Uterus (tissue), 4 donors: ENCODE results near the gene GRK5. TPM values are rescaled to one million over a fixed set of nuclear protein-coding genes. Genes with fewer than 3 reads are reported as not detected.
A peak's percentile ranks its signal among the peaks of the same experiment; 100 is the strongest.

Source experiments
- DNase-seq, 2 donors: peaks; one replicate each; pipeline ENCODE4 v3.0.0-alpha.2; 2019 to 2020
- H3K27ac ChIP-seq, 2 donors: fragments of 200-600 bp; sonication (generic); 1 replicate in 1 of 2; 2 replicates in 1 of 2; pipeline ENCODE4 v1.5.1; 2016 to 2018
- H3K27me3 ChIP-seq, 2 donors: fragments of 200-600 bp; sonication (generic); one replicate each; pipeline ENCODE4 v1.5.1; 2018 to 2019; ENCODE audit warnings: control low read depth in 1 of 2
- H3K36me3 ChIP-seq, 2 donors: fragments of 200-600 bp; sonication (generic); one replicate each; pipeline ENCODE4 v1.5.1; 2019; ENCODE audit warnings: control low read depth in 1 of 2
- H3K4me1 ChIP-seq, 2 donors: fragments of 200-600 bp; sonication (generic); one replicate each; pipeline ENCODE4 v1.5.1; 2018 to 2019; ENCODE audit warnings: control low read depth in 1 of 2
- H3K4me3 ChIP-seq, 2 donors: fragments of 200-600 bp; sonication (generic); 1 replicate in 1 of 2; 2 replicates in 1 of 2; pipeline ENCODE4 v1.5.1; 2018 to 2019; ENCODE audit warnings: mild to moderate bottlenecking in 1 of 2
- H3K9me3 ChIP-seq, 2 donors: fragments of 200-600 bp; sonication (generic); one replicate each; pipeline ENCODE4 v1.5.1; 2019; ENCODE audit warnings: control low read depth in 1 of 2
- CTCF ChIP-seq, 4 experiments: fragments of 200-600 bp in 2 of 4; fragments of 450-650 bp in 2 of 4; sonication (generic) in 2 of 4; IDR thresholded peaks; one replicate each; pipeline ENCODE4 v1.5.1; 2016 to 2019; ENCODE audit warnings: antibody characterized with exemption in 4 of 4, mild to moderate bottlenecking in 2 of 4, moderate library complexity in 1 of 4
- POLR2A ChIP-seq, 2 donors: fragments of 450-650 bp; IDR thresholded peaks; one replicate each; pipeline ENCODE4 v1.6.1; 2016; ENCODE audit warnings: antibody characterized with exemption in 2 of 2, mild to moderate bottlenecking in 1 of 2, moderate library complexity in 1 of 2
- intact Hi-C: fragments of 100-400 bp; cut with DNase I; formaldehyde crosslinking; loops from one replicate; pipeline ENCODE4 v1.15.1; 2023; ENCODE audit warnings: low total_unique reads
- total RNA-seq, 4 donors: library from RNA; depleted of rRNA in 3 of 4; stranded (reverse); fragments of >200 nt in 3 of 4; gene quantifications; one replicate each; pipeline versions ENCODE4 v1.1.0 to v1.2.4, GENCODE V29; 2014 to 2023
- donor health status: DM: yes; HTN: yes; CAD: no.

Gene GRK5
- total RNA-seq, 4 donors from 2014 or later: 11.6 to 34.6 (median 14.1) TPM

DNA sequence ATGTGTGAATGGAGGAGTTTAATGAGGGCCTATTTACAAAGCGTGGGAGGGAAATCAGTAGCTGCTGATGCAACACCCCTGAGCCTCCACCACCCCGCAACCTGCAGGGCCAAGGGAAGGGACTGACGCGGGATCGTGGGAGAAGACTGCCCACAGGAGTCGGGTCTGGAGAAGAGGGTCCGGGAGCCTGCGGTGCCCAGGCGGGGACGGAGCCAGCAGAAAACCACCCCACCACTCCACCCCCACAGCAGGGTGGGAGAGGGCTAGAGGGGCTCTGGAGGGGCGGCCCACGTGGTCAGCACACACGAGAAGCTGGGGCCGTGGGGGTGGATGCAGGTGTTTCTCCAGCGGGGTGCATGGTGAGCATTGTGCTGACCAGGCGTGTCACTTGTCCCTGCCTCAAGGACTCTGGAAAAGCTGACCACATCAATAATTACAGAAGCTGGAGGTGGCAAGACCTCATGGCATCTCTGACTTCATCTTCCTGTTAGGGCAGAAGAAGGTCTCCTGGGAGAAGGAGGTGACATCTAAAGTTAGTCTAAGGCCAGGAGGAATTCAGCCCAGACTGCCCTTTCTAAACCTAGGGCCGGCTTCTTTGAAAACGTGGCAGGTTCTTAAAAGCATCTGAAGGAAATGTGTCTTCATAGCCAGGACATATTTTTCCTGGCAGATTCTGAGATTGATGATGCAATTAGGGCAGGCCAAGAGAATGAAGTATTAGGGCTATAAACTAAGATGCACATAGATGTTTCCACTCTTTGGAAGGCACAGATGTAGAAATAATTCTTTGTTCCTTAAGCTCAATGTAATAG is 184.3 kb downstream of the GRK5 start:
- Histone ChIP-seq H3K4me3 (no peak overlapping the region), H3K27ac (peak overlapping the region; percentile 5 to 39), H3K27me3 (no peaks in the 10 kb centered on the region), H3K36me3 (no peaks in the 10 kb centered on the region), H3K9me3 (no peaks in the 10 kb centered on the region), H3K4me1 (peaks cover 0 to 5% of the 10 kb centered on the region in 2 donors)
- no peak for DNase-seq
- TF ChIP-seq POLR2A (IDR thresholded peaks at IDR 0.05) (no peak), CTCF (IDR thresholded peaks at IDR 0.05) (no peak)
- intact Hi-C loops: no loop called here

- DNase-seq: no peak
- no peak for TF ChIP-seq CTCF (IDR thresholded peaks at IDR 0.05)
- no peak for TF ChIP-seq POLR2A (IDR thresholded peaks at IDR 0.05)
- Histone ChIP-seq H3K9me3 (no peaks in the 10 kb centered on the region), H3K36me3 (no peaks in the 10 kb centered on the region), H3K4me1 (peaks cover 0 to 5% of the 10 kb centered on the region in 2 donors), H3K4me3 (no peak overlapping the region), H3K27me3 (no peaks in the 10 kb centered on the region), H3K27ac (no peak overlapping the region)
- intact Hi-C loops: no loop called here
Observed at GRCh38 chr10:119393019-119393418, 185.6 kb downstream of the GRK5 start.

DNA sequence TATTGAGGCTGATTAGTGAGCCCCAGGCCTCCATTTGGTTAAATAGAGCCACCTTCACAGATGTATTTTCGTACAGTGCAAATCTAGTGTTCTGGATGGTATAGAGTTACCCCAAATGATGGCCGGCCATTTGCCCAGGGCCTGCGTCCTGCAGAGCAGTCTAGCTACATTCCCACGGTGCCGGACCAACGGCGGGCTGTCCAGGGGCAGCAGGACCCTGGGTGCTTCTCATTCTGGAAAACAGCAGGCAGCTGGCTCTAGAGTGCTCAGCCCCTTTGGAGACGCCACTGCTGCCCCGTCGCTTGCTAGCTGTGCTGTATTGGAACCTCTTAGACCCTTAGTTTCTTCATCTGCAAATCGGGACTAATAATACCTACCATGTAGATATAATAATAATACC is 186.1 kb downstream of the GRK5 start:
- Histone ChIP-seq H3K4me1 (peaks cover 0 to 5% of the 10 kb centered on the region in 2 donors), H3K27ac (no peak overlapping the region), H3K4me3 (no peak overlapping the region), H3K36me3 (no peaks in the 10 kb centered on the region), H3K27me3 (no peaks in the 10 kb centered on the region), H3K9me3 (no peaks in the 10 kb centered on the region)
- no peak for DNase-seq
- intact Hi-C loops: no loop called here
- TF ChIP-seq CTCF (IDR thresholded peaks at IDR 0.05) (no peak), POLR2A (IDR thresholded peaks at IDR 0.05) (no peak)

- Histone ChIP-seq H3K4me1 (peaks cover 0 to 5% of the 10 kb centered on the region in 2 donors), H3K36me3 (no peaks in the 10 kb centered on the region), H3K27ac (no peak overlapping the region), H3K27me3 (no peaks in the 10 kb centered on the region), H3K4me3 (no peak overlapping the region), H3K9me3 (no peaks in the 10 kb centered on the region)
- intact Hi-C loops: no loop called here
- DNase-seq: no peak
- no peak for TF ChIP-seq POLR2A (IDR thresholded peaks at IDR 0.05)
- no peak for TF ChIP-seq CTCF (IDR thresholded peaks at IDR 0.05)
Observed at GRCh38 chr10:119393845-119394244, 186.5 kb downstream of the GRK5 start.

- no peak for TF ChIP-seq CTCF (IDR thresholded peaks at IDR 0.05)
- TF ChIP-seq POLR2A (IDR thresholded peaks at IDR 0.05): no peak
- Histone ChIP-seq H3K27me3 (no peaks in the 10 kb centered on the region), H3K9me3 (no peaks in the 10 kb centered on the region), H3K36me3 (no peaks in the 10 kb centered on the region), H3K4me3 (no peak overlapping the region), H3K4me1 (peaks cover 0 to 5% of the 10 kb centered on the region in 2 donors), H3K27ac (peak overlapping the region in 1 of 2 donors; percentile 67)
- intact Hi-C loops: no loop called here
- no peak for DNase-seq
Observed at GRCh38 chr10:119394657-119395279, 187.4 kb downstream of the GRK5 start.
